Fibroblast of lung (primary cell): Measurements from ENCODE around the gene CLSTN2. TPM values are rescaled to one million over a fixed set of nuclear protein-coding genes. Genes with fewer than 3 reads are reported as not detected.
A peak's percentile ranks its signal among the peaks of the same experiment; 100 is the strongest.

ENCODE experiments used
- DNase-seq, 2 donors: peaks; one replicate each; pipeline versions ENCODE4 v3.0.0 to v3.0.0-alpha.2; 2010; ENCODE audit warnings: low read depth in 2 of 2
- H2AFZ ChIP-seq: 2 replicates; pipeline ENCODE4 v1.5.1; 2012; ENCODE audit warnings: low read length, control low read depth, inconsistent platforms
- H3K27ac ChIP-seq: 2 replicates; pipeline ENCODE4 v1.5.1; 2011; ENCODE audit warnings: low read length, control low read depth; ENCODE audit not compliant: insufficient read depth
- H3K27me3 ChIP-seq: 2 replicates; pipeline ENCODE4 v1.5.1; 2011; ENCODE audit warnings: mild to moderate bottlenecking, low read length; ENCODE audit not compliant: control insufficient read depth, insufficient read depth
- H3K36me3 ChIP-seq: 2 replicates; pipeline ENCODE4 v1.5.1; 2011; ENCODE audit warnings: low read length; ENCODE audit not compliant: control insufficient read depth, insufficient read depth
- H3K4me1 ChIP-seq: 2 replicates; pipeline ENCODE4 v1.5.1; 2011; ENCODE audit warnings: low read length; ENCODE audit not compliant: control insufficient read depth, insufficient read depth; ENCODE audit errors: extremely low read depth
- H3K4me2 ChIP-seq: 2 replicates; pipeline ENCODE4 v1.5.1; 2011; ENCODE audit warnings: low read length, control low read depth; ENCODE audit not compliant: insufficient read depth; ENCODE audit errors: extremely low read depth
- H3K4me3 ChIP-seq, 4 experiments: fragments of 200-600 bp in 1 of 4; sonication (generic) in 1 of 4; replicated peaks in 1 of 4; 2 replicates each; pipeline ENCODE4 v1.5.1; 2011 to 2016; ENCODE audit warnings: low read length in 4 of 4, low read depth in 3 of 4, mild to moderate bottlenecking in 3 of 4, control low read depth in 2 of 4, inconsistent platforms in 1 of 4, mixed read lengths in 1 of 4; ENCODE audit not compliant: insufficient read depth in 1 of 4; ENCODE audit errors: control extremely low read depth in 1 of 4
- H3K79me2 ChIP-seq: 2 replicates; pipeline ENCODE4 v1.5.1; 2012; ENCODE audit warnings: mild to moderate bottlenecking, low read length, inconsistent platforms; ENCODE audit not compliant: control insufficient read depth, insufficient read depth
- H3K9ac ChIP-seq: 2 replicates; pipeline ENCODE4 v1.5.1; 2011; ENCODE audit warnings: mild to moderate bottlenecking, low read length, control low read depth; ENCODE audit not compliant: insufficient read depth
- H3K9me3 ChIP-seq: 2 replicates; pipeline ENCODE4 v1.5.1; 2012; ENCODE audit warnings: low read depth, low read length; ENCODE audit not compliant: control insufficient read depth, insufficient read depth
- H4K20me1 ChIP-seq: 2 replicates; pipeline ENCODE4 v1.5.1; 2011; ENCODE audit warnings: low read length; ENCODE audit not compliant: control insufficient read depth, insufficient read depth; ENCODE audit errors: extremely low read depth
- EZH2 ChIP-seq: IDR thresholded peaks from 2 replicates; pipeline ENCODE4 v1.5.1; 2012; ENCODE audit warnings: low read length, control low read depth, mild to moderate bottlenecking; ENCODE audit errors: missing control alignments
- polyA plus RNA-seq, 2 donors: library from polyadenylated mRNA; depleted of rRNA in 1 of 2; stranded (reverse) in 1 of 2; unstranded in 1 of 2; fragments of >200 nt; gene quantifications; 2 replicates each; pipeline ENCODE4 v1.2.1, GENCODE V29; 2011 to 2012; ENCODE audit warnings: missing spikeins in 1 of 2
- total RNA-seq: library from RNA; depleted of rRNA; stranded (reverse); fragments of >200 nt; gene quantifications from 2 replicates; pipeline ENCODE4 v1.2.1, GENCODE V29; 2014
- TF ChIP-seq, protein P1 (sequence below), 2 donors: IDR thresholded peaks in 1 of 2; conservative IDR thresholded peaks in 1 of 2; 1 replicate in 1 of 2; 2 replicates in 1 of 2; pipeline ENCODE4 v1.5.1; 2011 to 2012; ENCODE audit warnings: low read length in 2 of 2, control low read depth in 1 of 2, inconsistent platforms in 1 of 2, low read depth in 1 of 2, mild to moderate bottlenecking in 1 of 2

CLSTN2 gene
- total and polyA plus RNA-seq, 2 donors (not counting 1 experiment from before 2014, with no cell fraction given) = under 0.01 to 1.3 TPM

DNA sequence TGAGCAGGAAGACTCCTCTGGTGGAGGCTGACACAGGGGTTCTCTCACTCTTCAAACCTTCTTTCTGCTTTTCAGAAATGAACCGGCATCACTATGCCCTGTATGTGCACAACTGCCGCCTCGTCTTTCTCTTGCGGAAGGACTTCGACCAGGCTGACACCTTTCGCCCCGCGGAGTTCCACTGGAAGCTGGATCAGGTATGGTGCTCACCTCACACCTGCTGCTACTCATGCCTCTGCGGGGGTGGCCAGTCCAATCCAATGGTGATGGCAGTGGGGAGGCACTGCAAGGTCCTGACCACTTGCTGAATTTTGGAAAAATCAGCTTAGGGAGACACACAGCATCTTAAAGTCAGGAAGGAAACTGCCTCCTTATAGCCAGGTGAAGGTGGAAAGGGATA, 531.5 kb downstream of the CLSTN2 start:
- Histone ChIP-seq H3K36me3 (no peaks in the 10 kb centered on the region), H3K4me3 (no peak overlapping the region), H3K79me2 (no peaks in the 10 kb centered on the region), H4K20me1 (no peaks in the 10 kb centered on the region), H3K4me2 (no peak overlapping the region), H3K27me3 (no peaks in the 10 kb centered on the region), H3K9me3 (no peaks in the 10 kb centered on the region), H2AFZ (no peak overlapping the region), H3K9ac (no peak overlapping the region), H3K27ac (no peak overlapping the region), H3K4me1 (no peaks in the 10 kb centered on the region)
- TF ChIP-seq, protein P1, sequence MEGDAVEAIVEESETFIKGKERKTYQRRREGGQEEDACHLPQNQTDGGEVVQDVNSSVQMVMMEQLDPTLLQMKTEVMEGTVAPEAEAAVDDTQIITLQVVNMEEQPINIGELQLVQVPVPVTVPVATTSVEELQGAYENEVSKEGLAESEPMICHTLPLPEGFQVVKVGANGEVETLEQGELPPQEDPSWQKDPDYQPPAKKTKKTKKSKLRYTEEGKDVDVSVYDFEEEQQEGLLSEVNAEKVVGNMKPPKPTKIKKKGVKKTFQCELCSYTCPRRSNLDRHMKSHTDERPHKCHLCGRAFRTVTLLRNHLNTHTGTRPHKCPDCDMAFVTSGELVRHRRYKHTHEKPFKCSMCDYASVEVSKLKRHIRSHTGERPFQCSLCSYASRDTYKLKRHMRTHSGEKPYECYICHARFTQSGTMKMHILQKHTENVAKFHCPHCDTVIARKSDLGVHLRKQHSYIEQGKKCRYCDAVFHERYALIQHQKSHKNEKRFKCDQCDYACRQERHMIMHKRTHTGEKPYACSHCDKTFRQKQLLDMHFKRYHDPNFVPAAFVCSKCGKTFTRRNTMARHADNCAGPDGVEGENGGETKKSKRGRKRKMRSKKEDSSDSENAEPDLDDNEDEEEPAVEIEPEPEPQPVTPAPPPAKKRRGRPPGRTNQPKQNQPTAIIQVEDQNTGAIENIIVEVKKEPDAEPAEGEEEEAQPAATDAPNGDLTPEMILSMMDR (conservative IDR thresholded peaks at IDR 0.05 in 1 of 2, IDR thresholded peaks at IDR 0.05 in 1 of 2; ENCODE audit: low read depth in 1 of 2, low read length in 2 of 2) = no peak
- no peak for TF ChIP-seq EZH2
- DNase-seq = no peak

DNA sequence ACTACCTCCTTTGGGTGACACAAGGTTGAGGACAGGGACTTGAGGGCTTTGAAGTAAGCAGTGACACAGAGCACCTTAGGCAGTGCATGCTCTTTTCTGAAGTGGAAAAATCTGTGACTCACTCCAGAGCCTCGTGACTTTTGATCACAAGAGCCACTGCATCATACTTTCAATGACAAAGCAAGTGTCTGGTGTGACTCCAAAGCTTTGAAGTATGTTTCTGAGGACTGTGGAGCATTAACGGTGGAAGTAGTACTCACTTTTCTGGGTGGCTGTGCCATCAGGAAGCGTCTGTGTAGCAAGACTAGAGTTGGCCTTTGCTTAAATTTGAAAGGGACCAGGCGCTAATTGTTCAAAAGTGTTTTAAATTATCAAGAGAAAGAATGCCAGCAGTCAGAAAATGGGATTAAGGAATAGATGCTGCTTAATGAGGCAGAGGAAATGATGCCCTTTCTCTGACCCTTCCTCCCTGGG, 532.2 kb downstream of the CLSTN2 start:
- no peak for TF ChIP-seq EZH2
- peak in 1 of 2 donors; percentile 68 for DNase-seq
- Histone ChIP-seq H3K4me2 (no peak overlapping the region), H3K27me3 (no peaks in the 10 kb centered on the region), H3K4me3 (no peak overlapping the region), H3K79me2 (no peaks in the 10 kb centered on the region), H3K9ac (no peak overlapping the region), H4K20me1 (no peaks in the 10 kb centered on the region), H3K9me3 (no peaks in the 10 kb centered on the region), H2AFZ (no peak overlapping the region), H3K36me3 (no peaks in the 10 kb centered on the region), H3K4me1 (no peaks in the 10 kb centered on the region), H3K27ac (no peak overlapping the region)

DNA sequence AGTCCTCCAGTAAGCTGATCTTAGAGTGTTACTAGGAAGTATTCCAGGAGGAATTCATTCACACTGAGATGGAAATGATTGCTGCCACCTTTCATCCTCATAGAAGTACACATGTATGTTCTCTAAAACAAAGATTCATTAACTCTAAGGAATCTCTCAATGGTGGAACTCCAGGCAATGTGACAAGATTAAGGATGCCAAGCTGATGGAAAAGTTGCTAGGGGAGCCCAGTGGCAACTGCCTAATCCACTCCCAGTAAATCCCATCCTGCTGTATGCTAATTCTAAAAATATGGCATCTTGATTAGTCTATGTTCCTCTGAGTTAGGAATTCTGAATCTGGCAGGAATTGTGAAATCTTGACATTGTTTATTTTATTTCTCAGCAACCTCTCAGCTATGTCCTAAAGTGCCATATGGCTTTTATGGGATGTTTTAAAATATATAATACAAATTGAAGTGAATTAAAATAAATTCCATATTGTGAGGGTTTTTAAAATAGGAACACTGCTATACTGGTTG, 532.9 kb downstream of the CLSTN2 start:
- H3K27ac ChIP-seq = no peak overlapping the region
- peak; percentile 14 to 27 for DNase-seq

More for the DNA sequence above, 532.9 kb downstream of the CLSTN2 start:
- Histone ChIP-seq H3K4me1 (no peaks in the 10 kb centered on the region), H3K9ac (no peak overlapping the region), H2AFZ (no peak overlapping the region), H4K20me1 (no peaks in the 10 kb centered on the region), H3K9me3 (no peaks in the 10 kb centered on the region), H3K36me3 (no peaks in the 10 kb centered on the region), H3K4me2 (no peak overlapping the region), H3K79me2 (no peaks in the 10 kb centered on the region), H3K27me3 (no peaks in the 10 kb centered on the region), H3K4me3 (no peak overlapping the region)
- TF ChIP-seq, protein P1 (conservative IDR thresholded peaks at IDR 0.05 in 1 of 2, IDR thresholded peaks at IDR 0.05 in 1 of 2; ENCODE audit: low read depth in 1 of 2, low read length in 2 of 2) = no peak
- TF ChIP-seq EZH2 = no peak
